Ectodermal cell (in vitro differentiated cells): ENCODE measurements around the gene ACSL1.
A peak's percentile ranks its signal among the peaks of the same experiment; 100 is the strongest.
"Not testable (repeated sequence)": the region's sequence is repeated elsewhere in the genome, so short reads cannot be mapped to it uniquely, and the experiment has no call there.

Experiments used
- H3K27ac ChIP-seq: 2 replicates; pipeline ENCODE4 v1.7.0; 2013; ENCODE audit warnings: mild to moderate bottlenecking, low read depth, low read length; ENCODE audit not compliant: insufficient read depth, poor library complexity, severe bottlenecking
- H3K27me3 ChIP-seq: 2 replicates; pipeline ENCODE4 v1.7.0; 2013; ENCODE audit warnings: mild to moderate bottlenecking, low read length; ENCODE audit not compliant: insufficient read depth, control insufficient read depth, poor library complexity, severe bottlenecking
- H3K36me3 ChIP-seq: one replicate; pipeline ENCODE4 v1.7.0; 2013; ENCODE audit warnings: low read length; ENCODE audit not compliant: control insufficient read depth, insufficient read depth
- H3K4me1 ChIP-seq: one replicate; pipeline ENCODE4 v1.7.0; 2013; ENCODE audit warnings: low read length; ENCODE audit not compliant: control insufficient read depth, insufficient read depth
- H3K4me3 ChIP-seq: 2 replicates; pipeline ENCODE4 v1.7.0; 2013; ENCODE audit warnings: low read depth, low read length, control low read depth; ENCODE audit not compliant: insufficient read depth
- H3K9me3 ChIP-seq: 2 replicates; pipeline ENCODE4 v1.7.0; 2013; ENCODE audit warnings: mild to moderate bottlenecking, low read length, moderate library complexity; ENCODE audit not compliant: control insufficient read depth
- WGBS, 2 experiments: methylation state at CpG; one replicate each; pipeline ENCODE4 v1.1.7; 2013; ENCODE audit warnings: missing lambda C conversion rate in 2 of 2; 5-methylcytosine and 5-hydroxymethylcytosine counted together

The ACSL1 gene

DNA sequence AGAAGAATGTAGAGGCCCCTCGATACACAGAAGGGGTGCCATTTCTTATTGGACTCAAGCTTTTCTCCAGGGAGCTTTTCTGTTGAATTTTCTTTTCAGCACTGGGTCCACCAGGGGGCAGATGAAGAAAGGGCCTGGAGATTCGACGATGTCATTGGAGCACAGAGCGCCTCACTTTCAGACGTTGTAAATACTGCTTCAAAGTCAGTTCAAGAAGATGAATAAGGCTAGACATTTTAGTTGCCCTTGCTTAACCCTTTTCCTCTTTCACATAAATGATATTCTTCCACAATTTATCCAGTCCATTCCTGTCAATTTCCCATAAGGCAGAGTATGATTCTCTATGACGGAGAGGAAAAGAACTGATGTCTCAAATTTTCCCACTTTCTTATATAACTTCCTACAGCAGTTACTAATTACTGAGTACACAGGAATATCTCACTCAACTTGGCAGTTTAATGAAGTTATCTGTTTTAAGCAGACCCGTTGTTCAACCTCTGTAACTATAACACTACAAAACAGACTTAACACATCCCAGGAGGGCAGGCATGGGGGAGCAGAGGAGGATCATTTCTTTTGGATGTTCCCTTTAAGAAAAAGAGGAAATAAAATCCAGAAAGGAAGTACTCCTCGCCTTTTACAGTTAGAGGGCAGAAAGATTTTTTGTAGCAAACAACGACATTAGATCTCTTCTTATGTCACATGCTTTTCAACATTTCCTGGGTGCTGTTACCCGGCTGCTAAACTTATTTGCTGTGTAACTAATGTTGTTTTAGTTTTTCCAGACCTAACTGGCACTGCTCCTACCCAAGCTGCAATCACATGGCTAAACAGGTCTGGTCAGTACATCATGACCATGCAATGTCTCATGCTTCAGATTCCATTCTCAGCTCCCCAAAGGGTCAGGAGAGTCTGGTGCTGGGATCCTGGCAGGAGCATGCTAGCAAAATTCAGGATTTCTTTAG, 79.7 kb downstream of the ACSL1 start:
- H3K4me3 ChIP-seq, result no peak overlapping the region
- WGBS, 2 experiments, result 53 to 59% methylated on average over 9 to 10 of the region's 10 CpGs
- H3K9me3 ChIP-seq, result no peaks in the 10 kb centered on the region
- H3K27me3 ChIP-seq, result peaks cover 3% of the 10 kb centered on the region
- peaks cover 16% of the 10 kb centered on the region for H3K4me1 ChIP-seq
- no peak overlapping the region for H3K27ac ChIP-seq
- H3K36me3 ChIP-seq, result no peaks in the 10 kb centered on the region

DNA sequence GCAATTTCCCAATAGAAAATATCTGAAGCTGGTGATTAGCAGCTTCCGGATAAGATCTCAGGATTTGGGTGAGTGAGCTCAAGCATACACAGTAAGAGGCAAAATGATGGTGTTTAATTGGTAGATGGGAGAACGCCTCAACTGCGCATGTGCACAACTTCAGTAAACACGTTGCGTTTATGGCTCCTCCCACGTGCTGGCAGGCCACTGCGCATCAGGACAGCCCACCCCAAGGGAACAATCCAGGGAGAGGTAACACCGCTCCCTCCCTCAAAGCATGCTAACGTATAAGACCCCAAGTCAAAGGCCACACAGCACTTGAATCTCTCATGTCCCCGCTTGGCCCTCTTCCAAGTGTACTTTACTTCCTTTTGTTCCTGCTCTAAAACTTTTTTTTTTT, 81.5 kb downstream of the ACSL1 start:
- H3K27me3 ChIP-seq, result peaks cover 3% of the 10 kb centered on the region
- peaks cover 3% of the 10 kb centered on the region for H3K9me3 ChIP-seq
- 94% methylated on average over 10 of the region's 10 CpGs for WGBS, 2 experiments
- no peak overlapping the region for H3K27ac ChIP-seq
- H3K4me1 ChIP-seq, result peaks cover 16% of the 10 kb centered on the region
- no peak overlapping the region for H3K4me3 ChIP-seq
- H3K36me3 ChIP-seq, result no peaks in the 10 kb centered on the region

DNA sequence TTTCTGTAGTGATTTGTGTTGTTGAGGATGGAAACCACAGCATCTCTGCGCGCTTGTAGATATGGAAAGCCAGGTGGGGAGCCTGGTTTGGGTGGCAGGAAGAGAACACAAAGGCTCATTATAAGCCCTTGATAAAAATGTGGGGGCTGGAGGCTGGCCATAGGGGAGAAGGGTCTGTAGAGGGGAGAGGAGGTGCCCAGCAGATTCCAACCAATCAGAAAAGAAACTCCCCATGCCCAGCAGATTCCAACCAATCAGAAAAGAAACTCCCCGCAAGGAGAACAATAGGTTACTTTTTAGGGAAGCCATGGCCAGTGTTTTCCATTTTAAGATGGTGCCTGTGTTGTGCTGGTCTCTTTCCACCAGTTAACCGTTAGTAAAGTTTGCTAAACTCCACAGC, 82.1 kb downstream of the ACSL1 start:
- H3K4me3 ChIP-seq, result no peak overlapping the region
- H3K4me1 ChIP-seq, result peaks cover 13% of the 10 kb centered on the region
- peaks cover 3% of the 10 kb centered on the region for H3K9me3 ChIP-seq
- H3K36me3 ChIP-seq, result no peaks in the 10 kb centered on the region
- 95 to 98% methylated on average over 4 of the region's 4 CpGs for WGBS, 2 experiments
- H3K27ac ChIP-seq, result no peak overlapping the region
- peaks cover 3% of the 10 kb centered on the region for H3K27me3 ChIP-seq

DNA sequence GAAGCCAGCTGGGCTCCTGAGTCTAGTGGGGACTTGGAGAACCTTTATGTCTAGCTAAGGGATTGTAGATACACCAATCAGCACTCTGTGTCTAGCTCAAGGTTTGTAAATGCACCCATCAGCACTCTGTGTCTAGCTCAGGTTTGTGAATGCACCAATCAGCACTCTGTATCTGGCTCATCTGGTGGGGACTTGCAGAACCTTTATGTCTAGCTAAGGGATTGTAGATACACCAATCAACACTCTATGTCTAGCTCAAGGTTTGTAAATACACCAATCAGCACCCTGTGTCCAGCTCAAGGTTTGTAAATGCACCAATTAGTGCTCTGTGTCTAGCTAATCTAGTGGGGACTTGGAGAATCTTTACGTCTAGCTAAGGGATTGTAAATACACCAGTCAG, 84.1 kb downstream of the ACSL1 start:
- not testable (repeated sequence) for H3K4me3 ChIP-seq, H3K9me3 ChIP-seq, H3K27ac ChIP-seq, H3K4me1 ChIP-seq, H3K27me3 ChIP-seq, H3K36me3 ChIP-seq
- 85 to 86% methylated on average over 1 of the region's 1 CpG for WGBS, 2 experiments

DNA sequence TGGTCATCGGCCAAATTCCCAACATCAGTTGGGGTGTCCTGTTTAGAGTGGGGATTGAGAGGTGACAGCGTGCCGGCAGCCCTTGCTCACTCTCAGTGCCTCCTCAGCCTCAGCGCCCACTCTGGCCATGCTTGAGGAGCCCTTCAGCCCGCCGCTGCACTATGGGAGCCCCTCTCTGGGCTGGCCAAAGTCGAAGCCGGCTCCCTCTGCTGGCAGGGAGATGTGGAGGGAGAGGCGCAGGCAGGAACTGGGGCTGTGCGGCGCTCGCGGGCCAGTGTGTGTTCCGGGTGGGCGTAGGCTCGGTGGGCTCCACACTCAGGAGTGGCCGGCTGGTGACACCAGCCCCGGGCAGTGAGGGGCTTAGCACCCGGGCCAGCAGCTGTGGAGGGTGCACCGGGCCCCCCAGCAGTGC, 84.8 kb downstream of the ACSL1 start:
- Histone ChIP-seq H3K4me1 (no peaks in the 10 kb centered on the region), H3K27ac (no peak overlapping the region), H3K4me3 (no peak overlapping the region), H3K27me3 (peaks cover under 1% of the 10 kb centered on the region), H3K9me3 (peaks cover 3% of the 10 kb centered on the region), H3K36me3 (no peaks in the 10 kb centered on the region)
- 96 to 98% methylated on average over 20 of the region's 20 CpGs for WGBS, 2 experiments

DNA sequence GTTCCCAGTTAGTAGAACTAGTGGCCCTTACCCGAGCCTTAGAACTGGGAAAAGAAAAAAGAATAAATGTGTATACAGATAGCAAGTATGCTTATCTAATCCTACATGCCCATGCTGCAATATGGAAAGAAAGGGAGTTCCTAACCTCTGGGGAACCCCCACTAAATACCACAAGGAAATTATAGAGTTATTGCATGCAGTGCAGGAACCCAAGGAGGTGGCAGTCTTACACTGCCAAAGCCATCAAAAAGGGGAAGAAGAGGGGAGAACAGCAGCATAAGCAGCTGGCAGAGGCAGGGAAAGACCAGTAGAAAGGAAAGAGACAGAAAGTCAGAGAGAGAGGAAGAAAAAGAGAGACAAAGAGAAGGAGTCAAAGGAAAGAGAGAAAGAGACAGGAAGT, 86.2 kb downstream of the ACSL1 start:
- 80 to 86% methylated on average over 1 of the region's 1 CpG for WGBS, 2 experiments
- not testable (repeated sequence) for H3K4me1 ChIP-seq, H3K27me3 ChIP-seq

DNA sequence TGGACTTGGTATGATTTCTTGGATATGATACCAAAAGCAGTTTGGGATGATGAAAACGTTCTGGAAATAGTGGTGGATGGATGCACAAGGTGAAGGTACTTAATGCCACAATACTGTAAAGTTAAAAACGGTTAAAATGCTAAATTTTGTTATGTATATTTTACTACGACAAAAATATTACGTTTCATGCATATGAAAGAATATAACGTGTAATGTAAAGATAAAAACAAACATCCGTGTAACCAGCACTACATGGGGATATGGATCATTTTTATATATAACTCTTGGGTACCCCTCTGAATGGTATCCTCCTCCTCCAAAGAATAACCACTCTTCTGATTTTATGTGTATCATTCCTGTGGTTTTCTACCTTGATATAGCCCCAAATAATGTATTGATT, 91.0 kb downstream of the ACSL1 start:
- 47 to 85% methylated on average over 1 to 5 of the region's 6 CpGs for WGBS, 2 experiments
- H3K4me1 ChIP-seq, result peaks cover 8% of the 10 kb centered on the region
- H3K4me3 ChIP-seq, result peak overlapping the region; percentile 27
- H3K27me3 ChIP-seq, result no peaks in the 10 kb centered on the region
- H3K36me3 ChIP-seq, result peaks cover 2% of the 10 kb centered on the region
- H3K9me3 ChIP-seq, result no peaks in the 10 kb centered on the region
- H3K27ac ChIP-seq, result no peak overlapping the region

More for the DNA sequence above, 86.2 kb downstream of the ACSL1 start:
- not testable (repeated sequence) for H3K4me3 ChIP-seq, H3K9me3 ChIP-seq, H3K36me3 ChIP-seq, H3K27ac ChIP-seq

DNA sequence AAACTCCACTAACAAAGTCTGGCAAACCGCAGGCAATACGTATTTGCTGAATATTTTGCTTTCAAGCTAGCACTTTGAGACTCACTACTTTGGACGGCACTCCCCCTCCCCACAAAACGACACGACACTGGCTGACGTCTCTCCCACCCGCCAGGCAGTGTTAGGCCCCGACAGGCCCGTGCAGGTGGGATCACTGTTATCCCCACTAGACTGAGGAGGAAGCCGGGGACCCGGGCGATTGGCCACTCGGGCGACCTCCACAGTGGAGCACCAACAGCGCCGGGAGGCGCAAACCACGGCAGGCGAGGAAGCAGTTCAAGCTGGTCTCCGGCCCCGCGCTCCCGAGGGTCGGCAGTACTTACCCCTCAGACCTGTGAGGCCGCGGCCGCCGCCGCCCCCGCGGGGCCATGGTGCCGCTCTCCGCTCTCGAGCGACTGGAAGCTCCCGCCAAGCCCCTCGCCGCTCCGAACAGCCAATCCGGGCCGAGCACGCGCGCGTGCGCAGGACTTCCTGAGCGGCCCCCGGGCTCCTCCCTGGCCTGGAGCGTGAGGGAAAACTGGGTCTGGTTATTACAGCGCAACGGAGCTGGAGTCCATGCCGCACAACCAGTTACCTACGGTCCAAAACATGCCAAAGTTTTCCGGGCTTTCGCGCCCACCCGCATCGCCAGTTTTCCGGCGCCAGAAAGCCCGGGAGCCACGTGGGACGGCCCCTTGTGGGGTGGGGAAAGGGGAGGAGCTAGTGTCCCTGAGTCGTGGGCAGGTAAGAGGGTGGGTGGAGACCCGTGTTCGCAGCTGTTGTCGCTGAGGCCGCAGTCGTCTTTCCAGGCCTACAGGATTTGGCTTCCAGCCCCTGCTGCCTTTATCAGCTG, 91.9 kb downstream of the ACSL1 start, which contains the start of gene CENPU:
Gene CENPU, minus strand, starts transcription at position 443 of the 871 bp plus-strand sequence. Its CDS starts 34 bp downstream, at position 409.
- 0% methylated on average over 69 of the region's 69 CpGs for WGBS, 2 experiments
- peaks cover 8% of the 10 kb centered on the region for H3K36me3 ChIP-seq

DNA sequence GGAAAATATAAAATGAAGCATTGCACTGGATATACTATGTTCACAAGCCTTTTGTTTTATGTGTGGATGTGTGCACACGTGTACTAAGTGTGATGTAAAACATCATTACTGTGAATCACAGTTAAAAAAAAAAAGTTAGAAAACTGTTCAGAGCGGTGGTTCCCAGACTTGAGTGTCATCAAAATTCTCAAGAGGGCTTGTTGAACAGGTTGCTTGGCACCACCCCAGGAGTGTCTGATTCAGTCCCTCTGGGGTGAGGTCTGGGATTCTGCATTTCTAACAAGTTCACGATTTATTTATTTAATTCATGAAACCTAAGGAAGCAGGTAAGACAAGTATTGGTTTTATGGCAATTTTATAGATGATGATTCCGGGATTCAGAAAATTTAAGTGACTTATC, 93.6 kb downstream of the ACSL1 start:
- Histone ChIP-seq H3K4me3 (peak overlapping the region; percentile 87), H3K27ac (no peak overlapping the region), H3K27me3 (no peaks in the 10 kb centered on the region), H3K4me1 (peaks cover 8% of the 10 kb centered on the region), H3K9me3 (no peaks in the 10 kb centered on the region), H3K36me3 (peaks cover 22% of the 10 kb centered on the region)
- WGBS, 2 experiments, result 72 to 84% methylated on average over 2 to 4 of the region's 4 CpGs

More for the DNA sequence above, 91.9 kb downstream of the ACSL1 start, which contains the start of gene CENPU:
- Histone ChIP-seq H3K9me3 (no peaks in the 10 kb centered on the region), H3K4me3 (peak within 1 kb of the TSS; percentile 87), H3K27ac (peak within 1 kb of the TSS; percentile 62), H3K4me1 (peaks cover 8% of the 10 kb centered on the region), H3K27me3 (no peaks in the 10 kb centered on the region)

DNA sequence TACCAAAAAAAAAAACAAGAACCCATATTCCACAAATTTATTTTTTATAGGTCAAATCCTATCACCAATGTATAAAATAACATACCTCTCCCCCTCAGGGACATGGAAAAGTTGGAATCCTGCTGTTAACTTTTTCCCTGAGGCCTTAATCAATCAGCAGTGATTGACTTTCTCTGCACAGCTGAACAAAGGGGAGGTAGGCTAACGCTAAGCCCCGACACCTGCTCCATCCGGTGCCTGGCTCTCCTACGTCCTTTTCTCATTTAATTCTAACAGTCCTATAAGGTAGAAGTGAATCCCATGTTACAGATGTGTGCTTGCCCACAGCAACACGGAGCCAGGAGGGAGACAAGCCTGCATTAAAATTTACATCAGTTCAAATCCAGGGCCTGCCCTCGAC, 94.7 kb downstream of the ACSL1 start:
- no peak overlapping the region for H3K4me3 ChIP-seq
- H3K4me1 ChIP-seq, result peaks cover 8% of the 10 kb centered on the region
- H3K27ac ChIP-seq, result no peak overlapping the region
- peaks cover 30% of the 10 kb centered on the region for H3K36me3 ChIP-seq
- H3K9me3 ChIP-seq, result no peaks in the 10 kb centered on the region
- WGBS, 2 experiments, result 28 to 48% methylated on average over 5 to 6 of the region's 6 CpGs
- H3K27me3 ChIP-seq, result no peaks in the 10 kb centered on the region
